HG03066 (cell line): ENCODE measurements around the gene MED14.
"Not testable (repeated sequence)": the region's sequence is repeated elsewhere in the genome, so short reads cannot be mapped to it uniquely, and the experiment has no call there.

Experiments
- ATAC-seq: cut with Tn5 transposase; IDR thresholded peaks from one replicate; pipeline ENCODE4 v1.9.1; 2021; ENCODE audit warnings: low read depth; ENCODE audit not compliant: unreplicated experiment

Gene MED14

DNA sequence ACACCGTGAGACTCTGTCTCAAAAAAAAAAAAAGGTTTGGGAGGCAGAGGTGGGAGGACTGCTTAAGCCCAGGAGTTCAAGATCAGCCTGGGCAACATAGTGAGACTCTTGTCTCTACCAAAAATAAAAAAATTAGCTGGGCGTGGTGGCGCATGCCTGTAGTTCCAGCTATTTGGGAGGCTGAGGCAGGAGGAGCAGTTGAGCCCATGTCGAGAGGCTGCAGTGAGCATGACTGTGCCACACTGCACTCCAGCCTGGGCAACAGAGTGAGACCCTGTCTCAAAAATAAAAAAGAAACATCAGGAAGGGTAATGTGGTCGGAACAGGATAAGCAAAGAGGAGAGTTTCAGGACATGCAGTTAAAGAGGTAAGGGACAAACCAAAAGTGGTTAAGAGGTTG lies 2.8 kb downstream of the MED14 start:
- ATAC-seq: not testable (repeated sequence)

DNA sequence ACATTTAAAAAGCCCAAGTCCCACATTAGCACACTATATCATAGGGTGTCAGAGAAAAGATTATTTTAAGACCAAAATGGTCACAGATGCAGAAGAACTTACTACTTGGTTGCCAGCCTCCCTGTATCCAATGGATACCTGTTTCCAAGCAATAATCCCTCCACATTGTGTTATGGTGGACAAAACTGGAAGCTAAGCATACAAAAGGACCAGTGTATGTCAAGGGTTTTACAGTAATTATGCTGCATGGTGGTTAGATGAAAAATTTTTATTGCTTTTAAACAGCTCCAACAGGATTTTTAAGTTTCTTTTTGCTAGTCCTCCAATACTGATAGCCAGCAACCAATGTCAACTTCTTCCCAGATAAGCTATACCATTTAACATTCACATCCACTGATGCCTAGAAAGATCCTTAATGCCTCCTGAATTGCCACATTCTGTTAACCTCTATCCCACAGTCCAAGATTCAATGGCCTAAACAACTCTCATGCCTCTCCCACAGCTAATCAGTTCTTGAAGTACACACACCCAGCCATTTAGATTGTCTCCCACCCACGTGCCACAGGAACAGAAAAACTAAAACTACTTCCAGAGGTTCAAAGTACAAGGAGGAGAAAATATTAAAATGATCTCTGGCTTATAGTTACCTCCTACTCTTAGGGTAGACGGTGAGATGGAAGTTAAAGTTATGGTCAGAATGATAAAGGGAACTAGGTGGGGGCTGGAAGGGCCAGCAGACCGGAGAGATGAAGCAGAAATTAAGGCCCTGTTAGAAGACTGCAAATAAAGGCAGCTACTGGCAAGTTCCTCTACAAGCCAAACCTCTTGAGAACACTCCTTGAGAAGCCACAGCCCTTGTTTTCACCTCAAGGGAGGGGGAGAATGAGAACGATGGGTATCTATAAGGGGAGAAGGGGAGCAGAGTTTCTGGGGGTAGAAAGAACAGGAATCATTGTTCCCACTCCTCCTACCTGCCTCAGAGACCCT lies 5.5 kb downstream of the MED14 start:
- no peak for ATAC-seq

DNA sequence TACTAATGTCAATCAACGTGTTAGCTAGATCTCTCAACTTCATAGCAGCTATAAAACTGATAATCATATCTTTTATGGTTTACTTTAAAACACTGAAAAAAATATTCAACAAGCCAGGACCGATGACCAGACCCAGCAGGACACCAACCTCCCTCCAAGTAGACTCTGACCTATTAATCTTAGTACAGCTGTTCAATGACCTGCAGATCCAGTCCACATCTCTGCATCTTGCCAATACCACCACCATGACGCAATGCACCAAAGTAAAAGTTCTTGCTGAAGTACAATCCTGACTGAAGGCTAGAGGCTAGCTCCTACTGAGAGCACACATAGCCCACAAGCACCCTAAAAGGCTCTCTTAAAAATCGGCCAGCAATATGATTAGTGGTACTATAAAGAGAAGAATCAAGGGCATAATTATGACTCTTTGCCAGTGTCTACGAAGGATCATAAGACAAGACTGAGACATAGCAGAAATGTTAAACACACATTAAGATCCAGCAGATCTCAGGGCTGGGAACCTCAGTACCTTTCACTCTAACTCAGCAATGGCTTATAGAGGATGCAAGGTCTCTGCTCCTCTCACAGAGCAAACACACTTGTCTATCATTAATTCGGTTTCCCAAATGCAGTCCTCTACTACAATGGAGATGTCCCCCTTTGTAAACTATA lies 7.6 kb downstream of the MED14 start:
- no peak for ATAC-seq

DNA sequence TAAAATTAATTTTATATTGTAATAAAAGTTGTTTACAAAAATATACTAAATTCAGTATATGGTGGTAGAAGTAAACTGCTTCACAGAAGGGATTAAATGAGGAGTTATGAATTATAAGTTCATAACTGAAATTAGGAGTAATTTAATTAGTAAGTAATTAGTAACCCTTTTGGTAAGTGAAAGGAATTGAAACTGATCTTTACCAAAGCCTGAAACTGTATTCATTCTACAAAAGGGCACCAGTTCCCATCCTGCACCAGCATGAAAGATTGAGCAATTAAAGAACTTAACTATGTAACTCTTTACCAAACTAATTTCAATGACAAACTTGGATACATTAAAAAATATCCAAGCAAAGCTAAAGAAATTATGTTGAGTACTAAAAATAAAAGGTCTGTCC lies 8.2 kb downstream of the MED14 start:
- no peak for ATAC-seq

DNA sequence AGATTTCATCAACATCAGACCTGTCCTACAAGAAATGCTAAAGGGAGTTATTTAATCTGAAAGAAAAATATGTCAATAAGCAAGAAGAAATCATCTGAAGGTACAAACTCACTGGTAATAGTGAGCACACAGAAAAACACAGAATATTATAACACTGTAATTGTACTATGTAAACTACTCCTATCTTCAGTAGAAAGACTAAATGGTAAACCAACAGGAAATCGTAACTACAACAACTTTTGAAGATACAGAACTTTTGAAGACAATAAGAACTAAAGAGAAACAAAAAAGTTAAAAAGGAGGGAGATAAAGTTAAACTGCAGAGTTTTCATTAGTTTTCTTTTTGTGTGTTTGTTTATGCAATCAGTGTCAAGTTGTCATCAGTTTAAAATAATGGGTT lies 12.4 kb downstream of the MED14 start:
- no peak for ATAC-seq

DNA sequence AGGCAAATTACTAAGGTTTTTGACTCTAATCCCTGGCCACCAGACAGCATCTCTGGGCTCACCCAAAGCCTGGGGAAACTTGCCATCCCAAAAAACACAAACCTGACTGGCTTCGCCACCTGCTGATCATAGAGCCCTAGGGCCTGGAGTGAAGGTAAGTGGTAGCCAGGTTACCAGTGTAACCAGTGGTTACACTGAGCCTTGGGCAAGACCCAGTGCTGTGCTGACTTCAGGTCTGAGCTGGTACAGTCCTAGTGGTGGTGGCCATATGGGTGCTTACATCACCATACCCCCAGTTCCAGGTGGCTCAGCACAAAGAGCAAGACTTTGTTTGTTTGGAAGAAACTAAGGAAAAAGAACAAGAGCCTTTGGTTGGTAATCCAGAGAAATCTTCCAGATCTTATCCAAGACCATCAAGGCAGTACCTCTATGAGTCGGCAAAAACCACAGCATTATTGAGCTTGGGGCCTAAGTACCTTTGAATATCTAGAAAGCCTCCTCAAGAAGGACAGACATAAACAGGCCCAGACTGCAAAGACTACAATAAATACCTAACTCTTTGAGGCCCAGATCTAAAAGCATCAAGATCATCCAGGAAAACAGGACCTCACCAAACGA lies 13.7 kb downstream of the MED14 start:
- ATAC-seq: no peak

DNA sequence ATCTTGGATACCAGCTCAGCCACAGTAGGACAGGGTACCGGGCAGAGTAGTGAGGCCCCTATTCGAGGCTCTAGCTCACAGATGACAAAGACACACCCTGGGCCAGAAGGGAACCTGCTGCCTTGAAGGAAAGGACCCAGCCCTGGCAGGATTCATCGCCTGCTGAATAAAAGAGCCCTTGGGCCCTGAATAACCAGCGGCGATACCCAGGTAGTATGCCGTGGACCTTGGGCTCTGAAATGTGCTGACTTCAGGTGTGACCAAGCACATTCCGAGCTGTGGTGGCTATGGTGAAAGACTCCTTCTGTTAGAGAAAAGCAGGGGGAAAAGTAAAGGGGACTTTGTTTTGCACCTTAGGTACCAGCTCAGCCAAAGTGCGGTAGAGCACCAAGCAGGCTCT lies 14.6 kb downstream of the MED14 start:
- ATAC-seq: no peak

DNA sequence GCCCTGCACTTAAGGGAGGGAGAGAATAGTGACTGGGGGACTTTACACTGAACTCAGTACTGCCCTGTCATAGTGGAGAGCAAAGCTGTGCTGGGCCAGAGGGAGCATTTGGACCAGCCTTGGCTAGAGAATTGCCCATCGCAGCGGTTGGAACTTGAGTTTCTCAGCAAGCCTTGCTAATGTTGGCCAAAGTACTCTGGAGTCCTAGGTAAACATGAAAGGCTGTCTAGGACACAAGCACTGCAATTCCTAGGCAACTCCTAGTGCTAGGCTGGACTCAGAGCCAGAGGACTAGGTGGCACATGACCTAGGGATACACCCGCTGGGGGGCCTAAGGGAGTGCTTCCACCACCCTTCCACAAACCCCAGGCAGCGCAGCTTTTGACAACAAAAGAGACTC lies 15.0 kb downstream of the MED14 start:
- ATAC-seq: no peak

DNA sequence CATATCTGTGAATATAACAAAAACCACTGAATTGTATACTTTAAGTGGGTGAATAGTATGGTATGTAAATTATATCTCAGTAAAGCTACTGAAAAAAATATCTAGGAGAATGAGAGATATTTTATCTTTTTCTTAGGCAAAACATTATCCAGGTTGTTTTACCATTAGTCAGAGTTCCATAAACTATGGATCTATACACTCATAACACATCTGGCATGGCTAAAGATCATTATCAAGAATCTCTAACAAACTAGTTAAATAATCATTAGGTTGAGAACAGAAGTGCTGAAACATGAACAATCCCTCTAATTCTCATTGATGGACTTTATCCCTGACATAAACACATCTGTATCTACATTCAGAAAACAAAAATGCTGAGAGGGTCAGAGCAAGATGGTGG lies 15.6 kb downstream of the MED14 start:
- ATAC-seq: no peak

DNA sequence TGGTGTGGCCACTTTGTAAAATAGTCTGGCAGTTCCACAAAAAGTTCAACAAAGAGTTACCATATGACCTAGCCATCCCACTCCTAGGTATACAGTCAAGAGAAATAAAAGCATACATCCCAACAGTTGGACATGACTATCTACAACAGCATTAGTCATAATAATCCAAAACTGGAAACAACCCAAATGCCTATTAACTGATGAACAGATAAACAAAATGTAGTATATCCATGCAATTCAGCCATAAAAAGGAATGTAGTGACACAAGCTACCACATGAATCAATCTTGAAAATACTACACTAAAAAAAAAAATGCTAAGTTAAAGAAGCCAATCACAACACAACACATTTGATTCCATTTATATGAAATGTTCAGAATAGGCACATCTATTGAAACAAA lies 16.1 kb downstream of the MED14 start:
- no peak for ATAC-seq

DNA sequence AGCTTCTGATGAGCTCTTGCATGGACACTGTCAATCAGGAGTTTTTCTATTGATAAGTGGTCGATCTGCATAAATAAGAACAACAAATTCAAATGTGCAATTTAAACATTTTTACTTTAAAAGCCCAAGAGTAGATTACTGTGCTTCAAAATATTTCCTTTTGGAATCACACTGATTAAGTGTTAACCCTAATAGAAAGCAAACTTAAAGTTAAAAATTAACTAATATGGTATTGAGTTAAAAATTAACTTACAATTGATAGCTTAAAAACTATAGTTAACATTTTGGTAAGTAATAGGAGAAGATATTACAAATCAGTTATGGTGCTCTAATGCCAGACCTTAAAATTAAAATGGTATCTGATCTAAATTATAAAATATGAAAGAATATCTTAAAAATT lies 25.9 kb downstream of the MED14 start:
- ATAC-seq: no peak

DNA sequence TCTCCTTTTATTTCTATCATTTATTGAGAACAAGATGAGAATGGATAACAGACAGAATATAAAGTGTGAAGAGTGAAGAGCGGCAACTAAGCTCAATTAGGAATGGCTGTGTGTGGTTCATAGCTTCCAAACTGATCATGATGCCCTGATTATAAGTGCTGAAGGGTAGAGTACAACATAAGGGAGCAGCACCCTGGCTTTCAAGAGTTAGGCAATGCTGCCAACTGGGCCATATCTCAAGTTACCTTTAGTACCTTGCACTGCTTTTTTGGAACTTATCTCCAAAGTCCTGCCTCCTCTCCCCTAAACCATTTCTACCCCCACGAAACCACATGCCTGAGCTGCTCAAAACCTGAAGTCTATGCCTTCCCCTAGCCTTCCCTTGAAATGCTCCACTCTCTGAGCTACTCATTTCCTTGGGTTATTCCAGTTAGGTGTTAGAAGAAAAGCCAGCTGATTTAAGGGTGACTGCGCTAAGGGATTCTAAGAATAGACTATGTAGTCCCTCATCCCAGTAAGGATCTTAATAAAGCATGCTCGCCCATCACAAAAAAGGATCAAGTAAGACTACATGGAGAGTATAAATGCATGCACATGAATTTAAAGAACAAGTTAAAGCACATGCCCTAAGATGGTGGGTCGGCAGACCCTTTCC lies 29.6 kb downstream of the MED14 start:
- no peak for ATAC-seq

DNA sequence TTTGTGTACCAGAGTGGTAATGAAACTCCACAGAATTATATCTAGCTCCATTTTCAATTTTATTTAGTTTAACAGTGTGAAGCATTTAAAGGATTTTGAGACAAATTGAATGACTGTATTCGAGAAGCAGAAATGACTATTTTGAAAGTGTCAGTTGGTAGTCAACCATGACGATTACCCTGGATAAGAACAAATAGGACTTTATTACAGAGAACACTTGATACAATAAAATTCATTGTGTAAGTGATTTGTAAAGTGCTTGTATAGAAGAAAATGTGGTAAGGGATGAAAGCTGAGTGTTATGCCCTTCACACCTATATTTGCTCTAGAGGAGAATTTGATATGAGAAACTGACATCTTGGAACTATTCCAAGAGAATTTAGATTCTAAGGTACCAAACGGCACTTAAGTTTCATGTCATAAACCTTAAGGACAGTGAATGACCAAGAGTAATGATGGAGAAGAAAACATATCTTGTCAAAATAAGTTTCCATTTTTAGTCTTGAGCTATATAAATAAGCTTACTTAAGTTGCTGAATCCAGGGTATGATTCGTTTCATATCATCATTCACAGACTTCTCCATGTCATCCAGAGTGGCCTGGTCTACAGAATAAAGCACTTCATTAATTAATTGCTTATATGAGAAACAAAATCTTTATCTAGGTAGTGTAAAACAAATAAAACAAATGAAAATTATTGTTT lies 34.6 kb downstream of the MED14 start:
- no peak for ATAC-seq

DNA sequence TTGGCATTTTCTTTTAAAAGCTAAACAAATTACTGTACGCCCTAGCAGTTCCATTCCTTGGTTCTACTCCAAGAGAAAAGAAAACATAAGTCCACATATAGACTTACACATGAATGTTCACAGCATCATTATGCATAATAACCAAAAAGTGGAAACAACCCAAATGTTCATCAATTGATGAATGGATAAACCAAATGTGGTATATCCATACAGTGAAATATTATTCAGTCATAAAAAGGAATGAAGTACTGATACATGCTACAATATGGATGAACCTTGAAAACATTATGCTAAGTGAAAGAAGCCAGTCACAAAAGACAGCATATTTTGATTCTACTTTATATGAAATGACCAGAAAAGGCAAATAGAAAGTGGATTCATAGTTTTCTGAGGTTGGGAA lies 36.5 kb downstream of the MED14 start:
- ATAC-seq: no peak

DNA sequence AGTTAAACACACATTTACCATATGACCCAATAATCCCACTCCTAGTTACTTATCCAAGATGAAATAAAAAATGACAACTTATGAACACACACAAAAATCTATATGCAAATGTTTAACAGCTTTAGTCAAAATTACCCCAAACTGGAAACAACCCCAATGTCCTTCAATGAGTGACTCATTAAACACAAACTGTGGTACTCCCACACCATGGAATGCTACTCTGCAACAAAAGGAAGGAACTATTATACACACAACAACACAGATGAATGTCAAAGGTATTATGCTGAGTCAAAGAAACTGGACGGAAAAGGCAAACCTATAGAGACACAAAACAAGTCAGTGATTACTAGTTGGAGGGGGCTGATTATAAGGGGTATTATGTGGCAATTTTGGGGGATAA lies 40.5 kb downstream of the MED14 start:
- no peak for ATAC-seq

DNA sequence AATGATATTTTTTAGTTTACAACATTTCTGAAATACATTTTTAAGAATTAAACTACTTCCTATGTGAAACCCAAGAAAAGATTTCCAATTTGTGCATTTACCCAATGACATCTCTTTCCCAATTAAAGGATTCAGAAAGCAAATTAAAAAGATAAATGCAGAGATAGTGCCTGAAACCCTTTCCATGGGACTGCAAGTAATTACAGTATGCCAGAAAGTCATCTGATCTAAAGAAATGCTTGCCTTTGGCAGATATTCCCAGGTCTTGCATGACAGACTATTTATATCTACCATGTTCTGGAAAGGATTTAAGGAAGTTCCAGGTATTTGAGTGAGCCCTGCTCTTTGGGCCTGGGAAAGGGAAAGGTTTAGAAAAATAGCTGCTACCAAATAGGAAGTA lies 46.4 kb downstream of the MED14 start:
- no peak for ATAC-seq

DNA sequence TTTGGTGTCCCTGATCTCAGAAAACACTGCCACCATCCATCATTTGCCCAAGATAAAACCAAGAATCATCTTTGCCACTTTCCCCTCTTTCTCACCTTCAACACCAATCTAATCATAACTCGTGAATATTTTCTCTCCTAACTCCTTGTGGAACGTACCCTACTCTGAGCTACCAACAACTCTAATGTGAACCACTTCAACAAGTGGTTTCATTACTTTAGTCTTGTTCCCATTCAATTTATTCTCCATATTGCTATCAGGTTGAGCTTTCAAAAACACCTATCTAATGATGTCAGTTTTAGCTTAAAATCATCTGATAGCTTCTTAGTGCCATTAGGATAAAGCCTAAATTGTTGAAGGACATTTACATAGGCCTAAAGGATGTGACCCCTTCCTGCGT lies 48.2 kb downstream of the MED14 start:
- ATAC-seq: no peak

DNA sequence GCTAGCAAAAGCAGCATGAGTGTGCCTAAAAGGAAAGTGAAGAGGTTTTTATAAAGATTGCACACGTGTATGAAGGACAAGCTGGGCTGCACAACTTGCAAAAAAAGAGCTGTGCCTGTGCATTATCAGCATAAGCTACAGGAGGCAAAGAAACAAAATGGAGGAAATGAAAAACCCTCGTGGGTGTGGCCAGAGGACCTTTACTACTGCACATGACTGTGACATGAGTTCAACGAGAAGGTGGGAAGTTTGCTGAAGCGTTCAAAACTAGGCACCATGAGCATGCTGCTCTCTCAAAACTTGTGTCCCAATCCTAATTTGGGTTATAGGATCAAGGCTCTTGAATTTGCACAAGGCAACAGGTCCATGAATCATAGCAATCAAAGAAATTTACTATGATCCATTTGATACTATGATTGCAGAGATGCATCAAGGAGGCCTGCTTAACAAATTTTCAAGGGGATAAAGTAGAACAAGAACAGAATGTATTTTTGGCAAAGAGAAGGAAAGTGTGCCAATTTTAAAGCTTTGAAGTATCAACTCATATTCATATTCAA lies 49.9 kb downstream of the MED14 start:
- no peak for ATAC-seq

DNA sequence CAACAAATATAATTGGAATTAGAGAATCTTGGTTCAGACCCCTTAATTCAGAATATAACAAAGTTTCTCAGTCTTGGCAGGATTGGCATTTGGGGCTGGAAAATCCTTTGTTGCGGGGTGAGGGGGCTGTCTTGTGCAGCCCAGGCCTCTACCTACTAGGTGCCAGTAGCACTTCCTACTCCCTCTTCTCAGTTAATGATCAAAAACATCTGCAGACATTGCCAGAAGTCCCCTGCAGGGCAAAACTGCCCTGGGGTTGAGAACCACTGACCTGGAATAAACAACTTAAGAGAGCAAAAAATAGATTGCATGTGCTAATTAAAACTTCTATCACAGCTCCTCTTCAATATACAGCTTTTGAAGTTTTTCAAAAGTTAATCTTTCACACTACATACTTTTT lies 51.2 kb downstream of the MED14 start:
- ATAC-seq: no peak

DNA sequence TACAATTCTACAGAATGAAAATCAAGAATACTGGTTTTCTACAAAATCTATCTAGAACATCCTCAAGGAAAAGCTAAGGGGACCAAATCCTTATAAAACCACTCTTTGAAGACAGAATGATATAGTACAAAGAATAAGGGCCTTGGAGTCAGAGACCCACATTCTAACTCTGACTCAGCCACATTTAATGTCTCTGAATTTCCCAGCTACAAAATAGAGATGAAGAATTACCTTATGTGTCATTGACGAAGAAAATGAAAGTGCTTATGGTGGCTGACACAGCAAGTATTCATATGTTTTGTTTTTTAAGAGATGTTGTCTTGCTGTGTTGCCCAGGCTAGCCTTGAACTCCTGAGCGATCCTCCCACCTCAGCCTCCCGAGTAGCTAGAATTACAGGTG lies 52.1 kb downstream of the MED14 start:
- ATAC-seq: no peak
